ENCODE data around the gene RMDN2. TPM values are rescaled to one million over a fixed set of nuclear protein-coding genes. Genes with fewer than 3 reads are reported as not detected.
A peak's percentile ranks its signal among the peaks of the same experiment; 100 is the strongest.

RMDN2 gene
- polyA plus RNA-seq, 3 donors: 7.0 to 14.3 (median 10.7) TPM

- Histone ChIP-seq H3K9ac (ENCODE audit: insufficient read depth, low read length, poor library complexity, severe bottlenecking) (no peak overlapping the region), H3K4me2 (replicated peaks; ENCODE audit: extremely low read depth, low read length, poor library complexity, severe bottlenecking) (peak overlapping the region; percentile 95), H3K27ac (ENCODE audit: low read depth in 1 of 2, low read length in 2 of 2) (no peak overlapping the region), H2AFZ (ENCODE audit: insufficient read depth, low read depth, low read length, poor library complexity, severe bottlenecking) (no peak overlapping the region), H3K79me2 (ENCODE audit: insufficient read depth, low read length) (peaks cover 28% of the 10 kb centered on the region), H3K36me3 (replicated peaks in 1 of 2; ENCODE audit: control insufficient read depth in 1 of 2, insufficient read depth in 2 of 2, low read length in 2 of 2) (no peaks in the 10 kb centered on the region), H3K9me3 (replicated peaks in 1 of 2; ENCODE audit: control insufficient read depth in 1 of 2, insufficient read depth in 1 of 2, low read length in 2 of 2) (no peaks in the 10 kb centered on the region), H3K27me3 (ENCODE audit: control insufficient read depth in 2 of 2, insufficient read depth in 2 of 2, low read length in 2 of 2) (no peaks in the 10 kb centered on the region), H3K4me1 (ENCODE audit: control insufficient read depth in 1 of 2, insufficient read depth in 2 of 2, low read length in 2 of 2) (peaks cover 37 to 43% of the 10 kb centered on the region in 2 donors), H3K4me3 (replicated peaks in 1 of 3; ENCODE audit: low read depth in 2 of 3, low read length in 3 of 3) (peak overlapping the region in 1 of 3 experiments; percentile 91), H4K20me1 (ENCODE audit: insufficient read depth, low read length) (no peaks in the 10 kb centered on the region)
- peaks cover 43% of the 10 kb centered on the region for H3K4me1 Mint-ChIP-seq
- peaks cover 0 to 3% (median 3%) of the 10 kb centered on the region in 3 donors for H3K27me3 Mint-ChIP-seq (ENCODE audit: low read depth in 3 of 3)
- H3K27ac Mint-ChIP-seq: no peak overlapping the region
- DNase-seq: peak in 2 of 3 donors; percentile 7 to 15
- intact Hi-C loops (cut with micrococcal nuclease): no loop called here
- H3K4me3 Mint-ChIP-seq: peak overlapping the region in 1 of 2 donors; percentile 99
- no peaks in the 10 kb centered on the region for H3K9me3 Mint-ChIP-seq
- WGBS (ENCODE audit: insufficient coverage): no CpG with 5 or more reads among the region's 13 CpGs
- peaks cover 3 to 10% of the 10 kb centered on the region in 2 donors for H3K36me3 Mint-ChIP-seq
- TF ChIP-seq CTCF (IDR thresholded peaks at IDR 0.05): no peak
These were observed 1.6 kb upstream of the RMDN2 start for GRCh38 chr2:37923308-37924055.

- H3K27me3 Mint-ChIP-seq (ENCODE audit: low read depth in 3 of 3): peaks cover 0 to 4% (median 3%) of the 10 kb centered on the region in 3 donors
- peaks cover 20 to 23% of the 10 kb centered on the region in 2 donors for H3K36me3 Mint-ChIP-seq
- Histone ChIP-seq H3K27ac (ENCODE audit: low read depth in 1 of 2, low read length in 2 of 2) (no peak overlapping the region), H2AFZ (ENCODE audit: insufficient read depth, low read depth, low read length, poor library complexity, severe bottlenecking) (no peak overlapping the region), H3K4me1 (ENCODE audit: control insufficient read depth in 1 of 2, insufficient read depth in 2 of 2, low read length in 2 of 2) (peaks cover 44 to 52% of the 10 kb centered on the region in 2 donors), H3K4me2 (replicated peaks; ENCODE audit: extremely low read depth, low read length, poor library complexity, severe bottlenecking) (no peak overlapping the region), H3K9me3 (replicated peaks in 1 of 2; ENCODE audit: control insufficient read depth in 1 of 2, insufficient read depth in 1 of 2, low read length in 2 of 2) (no peaks in the 10 kb centered on the region), H3K36me3 (replicated peaks in 1 of 2; ENCODE audit: control insufficient read depth in 1 of 2, insufficient read depth in 2 of 2, low read length in 2 of 2) (no peaks in the 10 kb centered on the region), H4K20me1 (ENCODE audit: insufficient read depth, low read length) (no peaks in the 10 kb centered on the region), H3K79me2 (ENCODE audit: insufficient read depth, low read length) (peaks cover 46% of the 10 kb centered on the region), H3K27me3 (ENCODE audit: control insufficient read depth in 2 of 2, insufficient read depth in 2 of 2, low read length in 2 of 2) (no peaks in the 10 kb centered on the region), H3K4me3 (replicated peaks in 1 of 3; ENCODE audit: low read depth in 2 of 3, low read length in 3 of 3) (peak overlapping the region in 1 of 3 experiments; percentile 13), H3K9ac (ENCODE audit: insufficient read depth, low read length, poor library complexity, severe bottlenecking) (no peak overlapping the region)
- intact Hi-C loops (cut with micrococcal nuclease): no loop called here
- DNase-seq: no peak
- H3K9me3 Mint-ChIP-seq: no peaks in the 10 kb centered on the region
- H3K4me1 Mint-ChIP-seq: peaks cover 56% of the 10 kb centered on the region
- no peak for TF ChIP-seq CTCF (IDR thresholded peaks at IDR 0.05)
- no peak overlapping the region for H3K27ac Mint-ChIP-seq
- WGBS (ENCODE audit: insufficient coverage): no CpG with 5 or more reads among the region's 6 CpGs
- H3K4me3 Mint-ChIP-seq: no peak overlapping the region
These were observed 1.5 kb downstream of the RMDN2 start for GRCh38 chr2:37926635-37927034.

Data from CD14-positive monocyte (primary cell).